ENCODE measurements around the gene LILRB2. TPM values are rescaled to one million over a fixed set of nuclear protein-coding genes. Genes with fewer than 3 reads are reported as not detected.

Gene LILRB2
- total RNA-seq, 1 experiment from 2014 or later = not detected

- no peaks in the 10 kb centered on the region for H3K4me1 ChIP-seq (ENCODE audit: control insufficient read depth in 1 of 2, insufficient read depth in 2 of 2, low read length in 2 of 2)
- no peak for ATAC-seq
- no TSS peak for BruUV-seq (replicated peaks)
- H3K9me2 ChIP-seq (ENCODE audit: insufficient read depth) = no peaks in the 10 kb centered on the region
- no peaks in the 10 kb centered on the region for H3K27me3 ChIP-seq (ENCODE audit: insufficient read depth, low read length)
- H2AFZ ChIP-seq (ENCODE audit: low read depth, low read length, poor library complexity, severe bottlenecking) = no peak overlapping the region
- ChIA-PET CTCF (no interaction called here), POLR2A (no interaction called here), RAD21 (ENCODE audit: low non-redundant PET in 1 of 2, low total read pairs in 2 of 2, uncharacterized antibody in 2 of 2, unreplicated experiment in 2 of 2) (no interaction called here)
- H3K4me2 ChIP-seq (ENCODE audit: low read length) = no peak overlapping the region
- H3K27ac ChIP-seq (ENCODE audit: low read depth, low read length) = no peak overlapping the region
- H3K9ac ChIP-seq (ENCODE audit: low read length) = no peak overlapping the region
- DNase-seq (ENCODE audit: low read depth, low spot score) = no peak
- no peaks in the 10 kb centered on the region for H3K36me3 ChIP-seq (ENCODE audit: control insufficient read depth in 1 of 2, insufficient read depth in 2 of 2, low read length in 2 of 2)
- TF ChIP-seq SP1 (IDR thresholded peaks at IDR 0.05; ENCODE audit: low read depth) = no peak
- TF ChIP-seq REST (IDR thresholded peaks at IDR 0.05; ENCODE audit: low read depth) = no peak
- no peak for TF ChIP-seq ZNF274 (IDR thresholded peaks at IDR 0.05; ENCODE audit: low read depth, low read length)
- TF ChIP-seq POLR2A (IDR thresholded peaks at IDR 0.05; ENCODE audit: borderline replicate concordance, extremely low read depth, insufficient read depth, insufficient read length) = no peak
- no peak for TF ChIP-seq EZH2phosphoT487 (IDR thresholded peaks at IDR 0.05; ENCODE audit: borderline replicate concordance)
- TF ChIP-seq POLR2AphosphoS5 (IDR thresholded peaks at IDR 0.05; ENCODE audit: low read depth, low read length) = no peak
- no peak for TF ChIP-seq EZH2 (IDR thresholded peaks at IDR 0.05)
- TF ChIP-seq TCF7L2 (IDR thresholded peaks at IDR 0.05; ENCODE audit: borderline replicate concordance, extremely low read depth, insufficient read depth, insufficient read length) = no peak
- TF ChIP-seq RAD21 (IDR thresholded peaks at IDR 0.05; ENCODE audit: low read depth) = no peak
- no peak for TF ChIP-seq JUND (IDR thresholded peaks at IDR 0.05)
- TF ChIP-seq, protein P1, sequence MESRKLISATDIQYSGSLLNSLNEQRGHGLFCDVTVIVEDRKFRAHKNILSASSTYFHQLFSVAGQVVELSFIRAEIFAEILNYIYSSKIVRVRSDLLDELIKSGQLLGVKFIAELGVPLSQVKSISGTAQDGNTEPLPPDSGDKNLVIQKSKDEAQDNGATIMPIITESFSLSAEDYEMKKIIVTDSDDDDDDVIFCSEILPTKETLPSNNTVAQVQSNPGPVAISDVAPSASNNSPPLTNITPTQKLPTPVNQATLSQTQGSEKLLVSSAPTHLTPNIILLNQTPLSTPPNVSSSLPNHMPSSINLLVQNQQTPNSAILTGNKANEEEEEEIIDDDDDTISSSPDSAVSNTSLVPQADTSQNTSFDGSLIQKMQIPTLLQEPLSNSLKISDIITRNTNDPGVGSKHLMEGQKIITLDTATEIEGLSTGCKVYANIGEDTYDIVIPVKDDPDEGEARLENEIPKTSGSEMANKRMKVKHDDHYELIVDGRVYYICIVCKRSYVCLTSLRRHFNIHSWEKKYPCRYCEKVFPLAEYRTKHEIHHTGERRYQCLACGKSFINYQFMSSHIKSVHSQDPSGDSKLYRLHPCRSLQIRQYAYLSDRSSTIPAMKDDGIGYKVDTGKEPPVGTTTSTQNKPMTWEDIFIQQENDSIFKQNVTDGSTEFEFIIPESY (IDR thresholded peaks at IDR 0.05; ENCODE audit: extremely low read depth, insufficient replicate concordance, low read length) = no peak
- no peak for TF ChIP-seq CBX3 (IDR thresholded peaks at IDR 0.05; ENCODE audit: low read depth)
- TF ChIP-seq ELF1 (IDR thresholded peaks at IDR 0.05; ENCODE audit: borderline replicate concordance, low read depth) = no peak
- no peak for TF ChIP-seq EGR1 (IDR thresholded peaks at IDR 0.05; ENCODE audit: low read depth)
- TF ChIP-seq SIN3A (IDR thresholded peaks at IDR 0.05; ENCODE audit: low read depth) = no peak
- TF ChIP-seq SRF (IDR thresholded peaks at IDR 0.05; ENCODE audit: low read depth) = no peak
- TF ChIP-seq FOSL1 (IDR thresholded peaks at IDR 0.05; ENCODE audit: low read depth) = no peak
- no peak for TF ChIP-seq CEBPB (IDR thresholded peaks at IDR 0.05; ENCODE audit: low read depth)
- TF ChIP-seq, protein P2, sequence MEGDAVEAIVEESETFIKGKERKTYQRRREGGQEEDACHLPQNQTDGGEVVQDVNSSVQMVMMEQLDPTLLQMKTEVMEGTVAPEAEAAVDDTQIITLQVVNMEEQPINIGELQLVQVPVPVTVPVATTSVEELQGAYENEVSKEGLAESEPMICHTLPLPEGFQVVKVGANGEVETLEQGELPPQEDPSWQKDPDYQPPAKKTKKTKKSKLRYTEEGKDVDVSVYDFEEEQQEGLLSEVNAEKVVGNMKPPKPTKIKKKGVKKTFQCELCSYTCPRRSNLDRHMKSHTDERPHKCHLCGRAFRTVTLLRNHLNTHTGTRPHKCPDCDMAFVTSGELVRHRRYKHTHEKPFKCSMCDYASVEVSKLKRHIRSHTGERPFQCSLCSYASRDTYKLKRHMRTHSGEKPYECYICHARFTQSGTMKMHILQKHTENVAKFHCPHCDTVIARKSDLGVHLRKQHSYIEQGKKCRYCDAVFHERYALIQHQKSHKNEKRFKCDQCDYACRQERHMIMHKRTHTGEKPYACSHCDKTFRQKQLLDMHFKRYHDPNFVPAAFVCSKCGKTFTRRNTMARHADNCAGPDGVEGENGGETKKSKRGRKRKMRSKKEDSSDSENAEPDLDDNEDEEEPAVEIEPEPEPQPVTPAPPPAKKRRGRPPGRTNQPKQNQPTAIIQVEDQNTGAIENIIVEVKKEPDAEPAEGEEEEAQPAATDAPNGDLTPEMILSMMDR (IDR thresholded peaks at IDR 0.05 in 2 of 3, conservative IDR thresholded peaks at IDR 0.05 in 1 of 3; ENCODE audit: borderline replicate concordance in 1 of 3, insufficient read depth in 1 of 3, low read depth in 2 of 3, low read length in 2 of 3) = no peak
- no peak for TF ChIP-seq ZFX (IDR thresholded peaks at IDR 0.05)
- H4K20me1 ChIP-seq (ENCODE audit: insufficient read depth) = no peaks in the 10 kb centered on the region
- no peak overlapping the region for H3K4me3 ChIP-seq (replicated peaks in 1 of 2; ENCODE audit: low read depth in 1 of 2, low read length in 2 of 2)
- no peaks in the 10 kb centered on the region for H3K79me2 ChIP-seq (ENCODE audit: insufficient read depth, low read length)
- H3K9me3 ChIP-seq (ENCODE audit: control insufficient read depth in 1 of 2, insufficient read depth in 1 of 2, low read depth in 1 of 2, low read length in 2 of 2) = peaks cover 0 to 6% of the 10 kb centered on the region in 2 experiments; a peak in 2 of 4 replicates
- intact Hi-C loops (cut with micrococcal nuclease) = no loop called here
Observed at GRCh38 chr19:54317965-54318240, 37.0 kb upstream of the LILRB2 start.

All from HCT116 (cell line).